22Rv1 (cell line): ENCODE measurements around the gene ADGRL3.

ENCODE experiments used
- CTCF ChIP-seq: fragments of 450-650 bp; IDR thresholded peaks from 2 replicates; pipeline ENCODE4 v1.5.1; 2017; ENCODE audit warnings: mild to moderate bottlenecking
- ZFX ChIP-seq: fragments of 450-650 bp; IDR thresholded peaks from 2 replicates; pipeline ENCODE4 v1.6.1; 2017; ENCODE audit warnings: antibody characterized with exemption, borderline replicate concordance

DNA sequence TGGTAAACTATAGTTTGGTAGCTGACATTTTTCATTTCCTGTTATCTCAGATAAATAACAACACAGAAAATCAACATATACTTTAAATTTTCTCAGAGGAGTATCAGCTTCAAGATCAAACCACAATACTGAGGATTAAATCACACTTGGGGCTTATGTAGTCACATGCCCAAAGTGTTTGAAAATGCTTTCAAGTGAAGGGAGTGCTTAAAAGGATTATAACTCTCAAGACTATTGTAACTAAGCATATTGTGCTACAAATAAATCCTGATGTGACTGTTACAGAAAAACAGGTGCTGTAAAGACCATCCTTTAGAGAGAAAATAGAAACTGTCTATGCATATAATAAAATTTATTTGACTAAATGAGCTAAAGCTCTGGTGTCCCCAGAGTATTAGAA is 887.6 kb downstream of the ADGRL3 start:
- TF ChIP-seq CTCF, result no peak
- TF ChIP-seq ZFX, result no peak
